BE2C (cell line): Measurements from ENCODE around the gene EP300. TPM values are rescaled to one million over a fixed set of nuclear protein-coding genes. Genes with fewer than 3 reads are reported as not detected.
"Not testable (repeated sequence)": the region's sequence is repeated elsewhere in the genome, so short reads cannot be mapped to it uniquely, and the experiment has no call there.

Experiments
- DNase-seq: peaks from one replicate; pipeline ENCODE4 v3.0.0-alpha.2; 2020
- H3K27me3 ChIP-seq: fragments of 250-450 bp; sonication (Bioruptor Pico); 2 replicates; pipeline ENCODE4 v1.5.1; 2020; ENCODE audit warnings: mild to moderate bottlenecking
- H3K36me3 ChIP-seq: fragments of 250-450 bp; sonication (Bioruptor Pico); 2 replicates; pipeline ENCODE4 v1.5.1; 2020; ENCODE audit warnings: mild to moderate bottlenecking
- H3K4me1 ChIP-seq: fragments of 250-450 bp; sonication (Bioruptor Pico); 2 replicates; pipeline ENCODE4 v1.5.1; 2020
- H3K4me3 ChIP-seq: 2 replicates; pipeline ENCODE4 v1.5.1; 2011; ENCODE audit warnings: low read depth, low read length
- H3K9me3 ChIP-seq: fragments of 250-450 bp; sonication (Bioruptor Pico); 2 replicates; pipeline ENCODE4 v1.5.1; 2020
- CTCF ChIP-seq: IDR thresholded peaks from 2 replicates; pipeline ENCODE4 v1.5.1; 2012; ENCODE audit warnings: mild to moderate bottlenecking, low read depth, low read length
- polyA plus RNA-seq: library from polyadenylated mRNA; unstranded; fragments of >200 nt; gene quantifications from one replicate; pipeline ENCODE4 v1.2.1, GENCODE V29; 2012; ENCODE audit warnings: low read depth, missing spikeins; ENCODE audit not compliant: insufficient read length, insufficient read depth

The EP300 gene
- polyA plus RNA-seq: 84.2 TPM

- Histone ChIP-seq H3K27me3 (no peaks in the 10 kb centered on the region), H3K4me3 (peak within 1 kb of the TSS; percentile 96), H3K9me3 (no peaks in the 10 kb centered on the region), H3K36me3 (peaks cover 3% of the 10 kb centered on the region), H3K4me1 (no peaks in the 10 kb centered on the region)
- peak; percentile 85 for DNase-seq
- peak; percentile 16; the same call in 1 of the 2 replicates for TF ChIP-seq CTCF
Observed at GRCh38 chr22:41092023-41092817, at the start of gene EP300. Gene EP300, plus strand, starts transcription at chr22:41092592. Its CDS starts 413 bp downstream, at chr22:41093005.

- H3K4me1 ChIP-seq: 0 out of 2 replicates have a peak, but pooled peaks cover 3% of the 10 kb centered on the region
- TF ChIP-seq CTCF: no peak
- no peak for DNase-seq
- no peaks in the 10 kb centered on the region for H3K27me3 ChIP-seq
- H3K9me3 ChIP-seq: no peaks in the 10 kb centered on the region
- no peak overlapping the region for H3K4me3 ChIP-seq
- no peaks in the 10 kb centered on the region for H3K36me3 ChIP-seq
Observed at GRCh38 chr22:41043722-41044121, 48.7 kb upstream of the EP300 start.

GRCh38 chr22:41045575-41045974 is 46.8 kb upstream of the EP300 start:
- H3K27me3 ChIP-seq, H3K36me3 ChIP-seq, H3K4me3 ChIP-seq, H3K9me3 ChIP-seq, DNase-seq: not testable (repeated sequence)
- peaks cover 12% of the 10 kb centered on the region for H3K4me1 ChIP-seq

- Histone ChIP-seq H3K9me3 (no peaks in the 10 kb centered on the region), H3K4me3 (no peak overlapping the region), H3K27me3 (no peaks in the 10 kb centered on the region), H3K36me3 (no peaks in the 10 kb centered on the region), H3K4me1 (peaks cover 12% of the 10 kb centered on the region)
- no peak for TF ChIP-seq CTCF
- no peak for DNase-seq
Observed at GRCh38 chr22:41047801-41048211, 44.6 kb upstream of the EP300 start.

GRCh38 chr22:41048345-41048744 is 44.0 kb upstream of the EP300 start:
- DNase-seq, H3K4me3 ChIP-seq, H3K27me3 ChIP-seq, H3K36me3 ChIP-seq, H3K9me3 ChIP-seq: not testable (repeated sequence)
- peaks cover 12% of the 10 kb centered on the region for H3K4me1 ChIP-seq

- no peaks in the 10 kb centered on the region for H3K9me3 ChIP-seq
- no peak for TF ChIP-seq CTCF
- H3K4me3 ChIP-seq: peak overlapping the region; percentile 32
- peak; percentile 96 for DNase-seq
- H3K4me1 ChIP-seq: peaks cover 12% of the 10 kb centered on the region
- H3K27me3 ChIP-seq: no peaks in the 10 kb centered on the region
- no peaks in the 10 kb centered on the region for H3K36me3 ChIP-seq
Observed at GRCh38 chr22:41048791-41049717, 43.3 kb upstream of the EP300 start.

GRCh38 chr22:41049795-41050194 is 42.6 kb upstream of the EP300 start:
- not testable (repeated sequence) for H3K9me3 ChIP-seq, H3K4me3 ChIP-seq, H3K36me3 ChIP-seq, DNase-seq, H3K27me3 ChIP-seq
- H3K4me1 ChIP-seq: peaks cover 12% of the 10 kb centered on the region
